Astrocyte (in vitro differentiated cells and primary cell): ENCODE results near the gene CARD19.

Source experiments
- CTCF ChIP-seq: IDR thresholded peaks from 2 replicates; pipeline ENCODE4 v1.5.1; 2011; ENCODE audit warnings: low read depth, mild to moderate bottlenecking, inconsistent platforms, low read length, moderate library complexity; ENCODE audit not compliant: insufficient read depth
- EZH2 ChIP-seq: IDR thresholded peaks from 2 replicates; pipeline ENCODE4 v1.6.1; 2012; ENCODE audit warnings: mild to moderate bottlenecking, low read length, inconsistent platforms; ENCODE audit not compliant: insufficient read depth

- TF ChIP-seq CTCF, result no peak
- TF ChIP-seq EZH2, result no peak
These were observed 11.8 kb downstream of the CARD19 start for GRCh38 chr9:93107825-93108161.
